GM19240 (cell line): ENCODE measurements around the gene EP300.
A peak's percentile ranks its signal among the peaks of the same experiment; 100 is the strongest.
"Not testable (repeated sequence)": the region's sequence is repeated elsewhere in the genome, so short reads cannot be mapped to it uniquely, and the experiment has no call there.

Source experiments
- DNase-seq: peaks from one replicate; pipeline ENCODE4 v3.0.0; 2011; ENCODE audit warnings: low spot score; ENCODE audit not compliant: insufficient read length

The EP300 gene

DNA sequence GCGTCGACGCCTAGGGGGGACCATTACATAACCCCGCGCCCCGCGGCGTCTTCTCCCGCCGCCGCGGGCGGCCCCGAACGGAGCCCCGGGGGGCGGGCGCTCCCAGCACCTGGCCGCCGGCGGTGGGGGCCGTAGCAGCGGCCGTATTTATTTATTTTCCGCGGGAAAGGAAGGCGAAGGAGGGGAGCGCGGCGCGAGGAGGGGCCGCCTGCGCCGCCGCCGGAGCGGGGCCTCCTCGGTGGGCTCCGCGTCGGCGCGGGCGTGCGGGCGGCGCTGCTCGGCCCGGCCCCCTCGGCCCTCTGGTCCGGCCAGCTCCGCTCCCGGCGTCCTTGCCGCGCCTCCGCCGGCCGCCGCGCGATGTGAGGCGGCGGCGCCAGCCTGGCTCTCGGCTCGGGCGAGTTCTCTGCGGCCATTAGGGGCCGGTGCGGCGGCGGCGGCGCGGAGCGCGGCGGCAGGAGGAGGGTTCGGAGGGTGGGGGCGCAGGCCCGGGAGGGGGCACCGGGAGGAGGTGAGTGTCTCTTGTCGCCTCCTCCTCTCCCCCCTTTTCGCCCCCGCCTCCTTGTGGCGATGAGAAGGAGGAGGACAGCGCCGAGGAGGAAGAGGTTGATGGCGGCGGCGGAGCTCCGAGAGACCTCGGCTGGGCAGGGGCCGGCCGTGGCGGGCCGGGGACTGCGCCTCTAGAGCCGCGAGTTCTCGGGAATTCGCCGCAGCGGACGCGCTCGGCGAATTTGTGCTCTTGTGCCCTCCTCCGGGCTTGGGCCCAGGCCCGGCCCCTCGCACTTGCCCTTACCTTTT, at the start of gene EP300:
EP300 (plus strand) TSS at position 570 of the 795 bp plus-strand sequence. CDS start 413 bp downstream, outside the sequence.
- peak; percentile 48 for DNase-seq

DNA sequence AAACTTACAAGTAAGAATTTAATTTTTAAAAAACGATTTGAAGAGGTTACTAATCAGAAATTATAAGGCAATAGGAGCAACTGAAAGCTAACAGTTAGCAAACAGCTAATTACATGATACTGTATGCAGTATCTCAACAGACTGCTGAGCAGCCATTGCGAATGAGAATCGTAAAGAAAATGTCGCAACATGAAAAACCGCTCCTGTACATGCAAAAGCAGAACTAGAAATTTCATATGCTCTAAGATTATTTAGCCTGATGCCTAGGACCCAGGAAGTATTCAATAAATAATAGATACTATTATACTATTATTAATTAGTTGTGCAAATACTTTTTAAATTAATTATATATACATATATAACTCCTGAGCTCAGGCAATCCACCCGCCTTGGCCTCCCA, 48.7 kb upstream of the EP300 start:
- no peak for DNase-seq

DNA sequence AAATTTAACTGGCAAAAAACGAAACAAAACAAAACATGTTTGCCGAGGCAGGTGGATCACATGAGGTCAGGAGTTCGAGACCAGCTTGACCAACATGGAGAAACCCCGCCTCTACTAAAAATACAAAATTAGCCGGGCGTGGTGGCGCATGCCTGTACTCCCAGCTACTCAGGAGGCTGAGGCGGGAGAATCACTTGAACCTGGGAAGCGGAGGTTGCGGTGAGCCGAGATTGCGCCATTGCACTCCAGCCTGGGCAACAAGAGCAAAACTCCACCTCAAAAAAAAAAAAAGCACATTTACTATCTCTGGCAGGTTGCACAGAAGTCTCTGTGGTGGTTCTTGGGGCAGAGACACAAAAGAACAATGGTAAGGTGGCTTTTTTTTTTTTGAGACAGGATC, 46.8 kb upstream of the EP300 start:
- DNase-seq: not testable (repeated sequence)

DNA sequence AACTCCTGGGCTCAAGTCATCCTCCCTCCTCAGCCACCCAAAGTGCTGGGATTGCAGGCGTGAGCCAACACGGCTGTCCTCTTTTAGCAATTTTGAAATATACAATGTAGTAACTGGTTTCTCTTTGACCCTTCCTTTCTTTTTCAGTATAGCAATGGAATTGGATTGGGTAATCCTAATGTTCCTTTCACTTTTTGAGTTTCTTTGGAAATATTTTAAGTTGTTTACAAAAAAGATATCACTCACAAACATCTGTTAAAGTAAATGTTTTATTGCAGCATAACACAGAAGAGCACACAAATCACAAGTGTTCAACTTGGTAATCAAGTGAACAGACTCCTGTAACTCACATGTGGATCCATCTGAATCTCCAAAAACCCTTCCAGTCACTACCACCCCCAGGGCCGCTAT, 44.6 kb upstream of the EP300 start:
- no peak for DNase-seq

DNA sequence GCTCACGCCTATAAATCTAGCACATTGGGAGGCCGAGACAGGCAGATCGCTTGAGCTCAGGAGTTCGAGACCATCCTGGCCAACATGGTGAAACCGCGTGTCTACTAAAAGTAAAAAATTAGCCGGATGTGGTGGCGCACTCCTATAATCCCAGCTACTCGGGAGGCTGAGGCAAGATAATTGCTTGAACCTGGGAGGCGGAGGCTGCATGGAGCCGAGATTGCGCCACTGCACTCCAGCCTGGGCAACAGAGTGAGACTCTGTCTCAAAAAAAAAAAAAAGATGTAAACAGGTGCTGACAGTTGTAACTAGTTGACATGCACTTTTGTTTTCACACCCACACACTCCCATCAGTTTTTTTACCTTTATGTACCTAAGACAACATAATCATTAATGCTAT, 44.0 kb upstream of the EP300 start:
- DNase-seq: not testable (repeated sequence)

DNA sequence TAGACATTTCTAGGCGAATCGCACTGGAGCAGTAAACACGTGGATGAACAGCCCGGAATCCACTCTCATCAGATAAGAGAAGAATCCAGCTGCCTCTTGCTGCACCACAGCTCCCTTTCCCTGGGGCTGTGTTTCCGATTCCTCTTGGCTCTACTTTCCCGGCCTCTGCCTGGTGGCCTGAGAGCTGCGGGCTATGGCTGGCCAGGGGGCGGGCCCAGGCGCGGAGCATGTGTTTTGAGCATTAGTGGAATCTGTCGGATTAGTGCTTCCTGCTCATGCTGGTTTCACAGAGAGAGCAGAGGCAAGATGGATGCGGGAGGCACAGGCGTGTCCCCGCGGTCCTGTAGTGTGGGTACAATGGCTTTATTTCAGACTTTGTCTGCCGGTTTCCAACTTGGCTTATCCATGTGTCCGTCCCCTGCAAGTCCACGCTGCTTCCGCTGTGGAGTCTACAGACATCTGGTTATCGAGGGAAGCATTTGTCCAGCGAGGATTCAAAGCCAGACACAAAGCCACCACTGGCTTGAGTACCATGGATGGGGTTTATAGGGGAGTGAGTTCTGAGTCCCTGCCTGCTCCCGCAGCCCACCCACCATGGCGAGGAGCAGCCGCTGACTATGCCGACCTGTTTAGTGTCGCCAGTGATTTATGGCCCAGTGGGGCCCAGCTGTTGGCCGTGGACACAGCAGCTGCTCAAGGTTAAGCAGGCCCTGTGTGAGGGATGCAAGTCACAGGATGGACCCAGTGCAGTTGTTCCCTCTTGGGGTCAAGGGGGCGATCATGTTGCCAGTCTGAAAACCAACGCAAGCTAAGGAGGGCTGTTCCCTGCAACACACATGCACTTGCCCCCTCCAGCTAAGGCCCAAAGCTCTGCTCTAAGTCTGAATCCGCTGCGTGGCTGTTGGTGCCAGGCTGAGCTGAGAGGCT, 43.3 kb upstream of the EP300 start:
- DNase-seq: no peak

DNA sequence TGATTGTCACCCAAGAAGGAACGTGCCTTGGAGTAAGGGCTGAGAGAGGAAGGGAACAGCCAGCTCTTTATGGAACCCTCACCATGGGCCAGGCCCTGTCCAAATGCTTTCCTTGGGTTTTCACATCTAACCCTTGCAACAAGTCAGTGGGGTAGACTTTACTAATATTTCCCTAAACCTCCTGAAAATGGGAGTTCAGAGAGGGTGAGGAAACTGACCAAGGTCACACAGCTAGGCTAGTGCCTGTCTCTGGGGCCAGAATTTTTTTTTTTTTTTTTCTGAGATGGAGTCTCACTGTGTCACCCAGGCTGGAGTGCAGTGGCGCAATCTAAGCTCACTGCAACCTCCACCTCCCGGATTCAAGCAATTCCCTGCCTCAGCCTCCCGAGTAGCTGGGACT, 42.6 kb upstream of the EP300 start:
- DNase-seq: not testable (repeated sequence)

DNA sequence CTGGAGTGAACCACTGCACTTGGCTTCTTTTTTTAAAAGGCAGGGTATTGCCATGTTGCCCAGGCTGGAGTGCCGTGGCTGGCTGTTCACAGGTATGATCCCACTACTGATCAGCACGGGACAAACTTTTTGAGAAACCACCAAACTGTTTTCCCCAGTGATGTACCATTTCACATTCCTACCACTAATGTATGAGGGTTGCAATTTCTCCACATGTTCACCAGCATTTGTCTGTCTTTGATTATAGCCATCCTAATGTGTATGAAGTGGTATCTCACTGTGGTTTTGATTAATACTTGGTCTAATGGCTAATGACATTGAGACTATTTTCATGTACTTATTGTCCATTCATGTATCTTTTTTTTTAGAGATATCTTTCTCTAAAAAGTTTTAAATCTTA, 41.5 kb upstream of the EP300 start:
- DNase-seq: no peak

DNA sequence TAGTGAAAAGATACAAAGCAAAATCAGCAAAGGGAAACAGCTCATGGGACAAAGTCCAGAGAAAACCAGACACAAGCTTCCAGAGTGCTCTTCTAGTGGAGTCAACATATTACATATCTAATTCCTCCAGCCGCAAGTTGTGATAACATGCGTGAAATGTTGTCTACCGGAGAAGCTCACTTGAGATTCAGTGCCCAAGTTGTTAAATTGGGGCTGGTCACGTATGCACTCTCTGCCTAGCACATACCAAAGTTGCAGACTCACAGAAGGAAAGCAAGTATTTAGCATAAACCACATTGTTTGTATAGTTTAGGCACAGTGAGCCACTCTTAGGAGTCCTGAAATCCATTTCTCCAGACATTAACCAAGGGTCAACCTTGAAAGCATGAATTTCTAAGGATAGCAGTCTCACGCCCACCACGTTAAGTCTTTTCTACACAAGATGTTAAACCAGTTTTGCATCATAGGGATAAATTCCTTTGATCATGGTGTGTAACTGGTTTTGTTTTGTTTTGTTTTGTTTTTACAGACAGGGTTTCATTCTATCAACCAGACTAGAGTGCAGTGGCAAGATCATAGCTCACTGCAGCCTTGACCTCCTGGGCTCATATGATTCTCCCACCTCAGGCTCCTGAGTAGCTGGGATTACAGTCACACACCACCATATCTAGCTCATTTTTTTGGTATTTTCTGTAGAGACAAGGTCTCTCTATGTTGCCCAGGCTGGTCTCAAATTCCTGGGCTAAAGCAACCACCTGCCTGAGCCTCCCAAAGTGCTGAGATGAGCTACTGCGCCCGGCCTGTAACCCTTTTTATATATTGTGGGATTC, 39.5 kb upstream of the EP300 start:
- no peak for DNase-seq

DNA sequence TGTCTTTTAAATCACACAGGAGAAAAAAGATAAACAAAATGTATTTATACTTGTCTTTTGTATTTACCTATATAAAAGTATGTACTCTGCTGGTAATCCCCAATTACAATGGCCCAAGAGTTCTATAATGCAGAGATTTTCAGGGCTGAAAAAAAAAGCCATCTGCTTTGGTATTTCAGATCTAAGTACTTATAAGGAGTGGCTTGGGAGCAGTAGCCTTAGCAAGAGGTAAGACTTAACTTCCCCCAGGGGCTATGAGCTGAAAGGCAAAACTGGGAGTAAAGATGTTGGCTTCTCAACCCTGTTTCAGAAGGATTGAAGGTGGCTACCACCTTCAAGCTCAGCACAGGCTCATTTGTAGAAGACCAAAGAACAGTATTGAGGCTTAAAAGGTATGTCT, 35.3 kb upstream of the EP300 start:
- no peak for DNase-seq

DNA sequence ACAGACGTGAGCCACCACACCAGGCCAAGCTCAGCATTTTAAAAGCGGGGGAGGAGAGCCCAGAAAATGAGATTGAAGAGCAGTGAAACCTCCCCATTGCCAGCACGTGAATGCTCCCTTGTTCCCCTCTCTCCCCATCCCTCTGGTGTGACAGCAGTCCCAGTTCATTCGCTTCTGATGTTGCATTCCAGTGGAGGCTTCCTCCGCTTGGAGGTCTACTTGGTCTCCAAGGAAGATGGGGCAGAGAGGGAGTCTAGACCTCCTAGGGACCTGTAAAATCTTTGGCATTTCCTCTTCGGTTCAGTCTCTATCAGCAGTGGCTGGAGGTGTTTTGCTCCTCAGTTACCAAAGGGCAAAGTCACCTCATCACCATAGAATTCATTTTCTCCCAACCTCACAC, 30.2 kb upstream of the EP300 start:
- DNase-seq: no peak

DNA sequence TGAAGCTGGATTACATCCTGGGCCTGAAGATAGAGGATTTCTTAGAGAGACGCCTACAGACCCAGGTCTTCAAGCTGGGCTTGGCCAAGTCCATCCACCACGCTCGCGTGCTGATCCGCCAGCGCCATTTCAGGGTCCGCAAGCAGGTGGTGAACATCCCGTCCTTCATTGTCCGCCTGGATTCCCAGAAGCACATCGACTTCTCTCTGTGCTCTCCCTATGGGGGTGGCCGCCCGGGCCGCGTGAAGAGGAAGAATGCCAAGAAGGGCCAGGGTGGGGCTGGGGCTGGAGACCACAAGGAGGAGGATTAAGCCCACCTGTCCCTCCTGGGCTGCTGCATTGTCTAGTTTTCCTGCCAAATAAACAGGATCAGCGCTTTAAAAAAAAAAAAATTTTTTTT, 28.1 kb upstream of the EP300 start:
- DNase-seq: not testable (repeated sequence)

DNA sequence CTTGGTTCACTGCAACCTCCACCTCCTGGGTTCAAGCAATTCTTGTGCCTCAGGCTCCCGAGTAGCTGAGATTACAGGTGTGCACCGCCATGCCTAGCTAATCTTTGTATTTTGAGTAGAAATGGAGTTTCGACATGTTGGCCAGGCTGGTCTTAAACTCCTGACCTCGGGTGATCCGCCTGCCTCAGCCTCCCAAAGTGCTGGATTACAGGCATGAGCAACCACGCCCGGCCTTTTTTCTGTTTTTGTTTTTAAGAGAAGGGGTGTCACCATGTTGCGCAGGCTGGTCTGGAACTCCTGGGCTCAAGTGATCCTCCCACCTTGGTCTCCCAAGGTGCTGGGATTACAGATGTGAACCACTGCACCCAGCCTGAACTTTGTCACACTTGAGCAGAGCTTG, 26.1 kb upstream of the EP300 start:
- not testable (repeated sequence) for DNase-seq

DNA sequence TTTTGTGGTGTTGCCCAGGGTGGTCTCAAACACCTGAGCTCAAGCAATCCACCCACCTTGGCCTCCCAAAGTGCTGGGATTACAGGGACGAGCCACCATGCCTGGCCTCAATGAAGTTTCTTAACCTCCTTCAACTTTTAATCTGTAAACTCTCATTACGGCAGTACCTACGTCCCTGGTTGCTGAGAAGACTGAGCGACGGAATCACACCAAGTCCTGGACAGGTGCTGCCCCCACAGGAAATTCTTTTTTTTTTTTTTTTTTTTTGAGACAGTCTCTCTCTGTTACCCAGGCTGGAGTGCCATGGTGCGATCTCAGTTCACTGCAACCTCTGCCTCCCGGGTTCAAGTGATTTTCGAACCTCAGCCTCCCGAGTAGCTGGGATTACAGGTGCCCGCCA, 24.4 kb upstream of the EP300 start:
- DNase-seq: not testable (repeated sequence)

DNA sequence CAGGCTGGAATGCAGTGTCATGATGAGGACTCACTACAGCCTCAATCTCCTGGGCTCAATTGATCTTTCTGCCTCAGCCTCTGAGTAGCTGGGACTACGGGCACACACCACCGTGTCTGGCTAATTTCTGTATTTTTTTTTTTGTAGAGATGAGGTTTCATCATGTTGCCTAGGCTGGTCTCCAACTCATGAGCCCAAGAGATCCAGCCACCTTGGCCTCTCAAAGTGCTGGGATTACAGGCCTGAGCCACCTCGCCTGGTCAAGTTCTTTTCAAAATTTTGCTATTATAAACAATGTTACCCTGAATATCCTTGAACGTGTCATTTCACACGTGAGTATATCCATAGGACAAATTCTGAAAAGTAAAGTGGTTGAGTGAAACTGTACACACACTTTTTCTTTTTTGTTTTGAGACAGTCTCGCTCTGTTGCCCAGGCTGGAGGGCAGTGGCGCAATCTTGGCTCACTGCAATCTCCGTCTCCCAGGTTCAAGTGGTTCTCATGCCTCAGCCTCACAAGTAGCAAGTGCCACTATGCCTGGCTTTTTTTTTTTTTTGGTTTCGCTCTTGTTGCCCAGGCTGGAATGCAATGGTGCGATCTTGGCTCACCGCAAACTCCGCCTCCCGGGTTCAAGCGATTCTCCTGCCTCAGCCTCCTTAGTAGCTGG, 21.6 kb upstream of the EP300 start:
- DNase-seq: no peak

DNA sequence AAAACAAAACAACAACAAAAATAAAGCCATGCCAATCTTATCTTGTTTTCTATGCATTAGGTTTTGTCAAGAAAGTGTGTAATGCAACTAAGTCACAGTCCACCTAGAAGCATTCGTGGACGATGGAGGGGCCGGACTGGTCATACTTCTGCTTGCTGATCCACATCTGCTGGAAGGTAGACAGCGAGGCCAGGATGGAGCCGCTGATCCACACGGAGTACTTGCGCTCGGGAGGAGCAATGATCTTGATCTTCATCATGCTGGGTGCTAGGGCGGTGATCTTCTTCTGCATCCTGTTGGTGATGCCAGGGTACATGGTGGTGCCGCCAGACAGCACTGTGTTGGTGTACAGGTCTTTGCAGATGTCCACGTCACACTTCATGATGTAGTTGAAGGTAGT, 18.3 kb upstream of the EP300 start:
- DNase-seq: no peak

DNA sequence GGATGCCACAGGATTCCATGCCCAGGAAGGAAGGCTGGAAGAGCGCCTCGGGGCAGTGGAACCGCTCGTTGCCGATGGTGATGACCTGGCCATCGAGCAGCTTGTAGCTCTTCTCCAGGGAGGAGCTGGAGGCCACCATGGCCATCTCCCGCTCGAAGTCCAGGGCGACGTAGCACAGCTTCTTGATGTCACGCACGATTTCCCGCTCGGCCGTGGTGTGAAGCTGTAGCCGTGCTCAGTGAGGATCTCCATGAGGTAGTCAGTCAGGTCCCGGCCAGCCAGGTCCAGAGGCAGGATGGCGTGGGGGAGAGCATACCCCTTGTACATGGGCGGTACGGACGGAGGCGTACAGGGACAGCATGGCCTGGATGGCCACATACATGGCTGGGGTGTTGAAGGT, 17.9 kb upstream of the EP300 start:
- DNase-seq: no peak

DNA sequence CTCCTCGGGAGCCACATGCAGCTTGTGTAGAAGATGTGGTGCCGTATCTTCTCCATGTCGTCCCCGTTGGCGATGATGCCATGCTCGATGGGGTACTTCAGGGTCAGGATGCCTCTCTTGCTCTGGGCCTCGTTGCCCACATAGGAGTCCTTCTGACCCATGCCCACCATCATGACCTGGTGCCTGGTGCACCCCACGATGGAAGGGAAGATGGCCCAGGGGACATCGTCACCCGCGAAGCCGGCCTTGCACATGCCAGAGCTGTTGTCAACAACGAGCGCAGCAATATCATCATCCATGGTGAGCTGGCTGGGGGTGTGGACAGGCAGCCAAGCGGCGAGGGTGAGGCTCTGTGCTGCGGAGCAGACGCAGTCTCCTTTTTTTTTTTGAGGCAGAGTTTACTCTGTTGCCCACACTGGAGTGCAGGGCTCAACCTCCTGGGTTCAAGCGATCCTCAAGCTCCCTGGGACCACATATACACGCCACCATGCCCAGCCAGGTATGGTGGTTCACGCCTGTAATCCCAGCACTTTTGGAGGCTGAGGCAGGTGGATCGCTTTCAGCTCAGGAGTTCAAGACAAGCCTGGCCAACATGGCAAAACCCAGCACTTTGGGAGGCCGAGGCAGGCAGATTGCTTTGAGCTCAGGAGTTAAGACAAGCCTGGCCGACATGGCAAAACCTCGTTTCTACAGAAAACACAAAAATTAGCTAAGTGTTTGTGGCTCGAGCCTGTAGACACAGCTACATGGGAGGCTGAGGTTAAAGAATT, 17.3 kb upstream of the EP300 start:
- DNase-seq: no peak

DNA sequence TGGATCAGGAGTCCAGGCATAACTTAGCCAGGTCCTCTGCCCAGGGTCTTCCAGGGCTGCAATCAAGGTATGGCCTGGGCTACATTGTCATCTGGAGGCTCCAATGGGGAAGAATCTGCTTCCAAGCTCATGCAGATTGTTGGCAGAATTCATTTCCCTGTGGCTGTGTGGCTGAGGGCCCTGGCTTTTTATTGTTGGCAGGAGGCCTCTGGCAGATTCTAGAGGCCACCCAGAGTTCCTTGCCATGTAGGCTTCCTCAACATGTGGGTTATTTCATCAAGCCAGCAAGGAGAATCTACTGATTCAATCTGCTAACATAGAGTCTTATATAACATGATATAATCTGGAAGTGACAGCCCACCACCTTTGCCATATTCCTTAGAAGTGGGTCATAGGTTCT, 16.4 kb upstream of the EP300 start:
- DNase-seq: no peak

DNA sequence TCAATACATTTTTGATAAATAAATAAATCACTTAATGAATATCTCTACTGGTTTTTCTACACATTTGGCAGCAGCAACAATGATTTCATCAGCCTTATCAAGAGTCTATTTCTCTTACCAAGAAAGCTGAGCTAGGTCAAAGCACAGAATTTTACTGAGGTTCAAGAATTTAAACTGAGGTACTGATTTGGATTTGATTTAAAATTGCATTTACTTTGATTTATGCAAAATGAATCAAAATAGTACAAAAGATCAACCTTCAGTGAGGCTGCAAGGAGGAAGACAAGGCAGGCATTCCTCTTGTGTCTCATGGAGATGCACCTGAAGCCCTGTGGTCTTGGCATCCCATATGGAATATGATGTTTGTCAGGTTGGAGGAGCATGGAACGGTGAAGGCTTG, 15.5 kb upstream of the EP300 start:
- no peak for DNase-seq
